GM19238 (cell line): ENCODE measurements around the gene CDK14.

Source experiments
- DNase-seq: peaks from one replicate; pipeline ENCODE4 v3.0.0; 2011; ENCODE audit warnings: low spot score; ENCODE audit not compliant: insufficient read length

Gene CDK14

GRCh38 chr7:91043186-91043585 is 447.1 kb downstream of the CDK14 start:
- DNase-seq = no peak

GRCh38 chr7:91043924-91044645 is 448.0 kb downstream of the CDK14 start:
- DNase-seq = no peak

GRCh38 chr7:91045606-91046005 is 449.5 kb downstream of the CDK14 start:
- no peak for DNase-seq

- no peak for DNase-seq
These were observed 450.4 kb downstream of the CDK14 start for GRCh38 chr7:91046322-91047089.

- DNase-seq = no peak
These were observed 451.5 kb downstream of the CDK14 start for GRCh38 chr7:91047636-91048035.

- DNase-seq = no peak
These were observed 454.6 kb downstream of the CDK14 start for GRCh38 chr7:91050677-91051076.

GRCh38 chr7:91051966-91052365 is 455.8 kb downstream of the CDK14 start:
- no peak for DNase-seq

GRCh38 chr7:91054374-91054773 is 458.3 kb downstream of the CDK14 start:
- DNase-seq = no peak

GRCh38 chr7:91055219-91055618 is 459.1 kb downstream of the CDK14 start:
- no peak for DNase-seq

- DNase-seq = no peak
These were observed 466.6 kb downstream of the CDK14 start for GRCh38 chr7:91062713-91063112.

GRCh38 chr7:91064052-91064451 is 467.9 kb downstream of the CDK14 start:
- DNase-seq = no peak

GRCh38 chr7:91064938-91065337 is 468.8 kb downstream of the CDK14 start:
- no peak for DNase-seq

GRCh38 chr7:91066627-91067026 is 470.5 kb downstream of the CDK14 start:
- DNase-seq = no peak

- no peak for DNase-seq
These were observed 471.1 kb downstream of the CDK14 start for GRCh38 chr7:91067242-91067641.

GRCh38 chr7:91068136-91068795 is 472.1 kb downstream of the CDK14 start:
- DNase-seq = no peak

GRCh38 chr7:91069146-91069545 is 473.0 kb downstream of the CDK14 start:
- no peak for DNase-seq

GRCh38 chr7:91079487-91079886 is 483.4 kb downstream of the CDK14 start:
- DNase-seq = no peak

GRCh38 chr7:91080351-91080750 is 484.2 kb downstream of the CDK14 start:
- DNase-seq = no peak

- DNase-seq = no peak
These were observed 485.9 kb downstream of the CDK14 start for GRCh38 chr7:91082038-91082437.

- DNase-seq = no peak
These were observed 486.9 kb downstream of the CDK14 start for GRCh38 chr7:91082852-91083495.

GRCh38 chr7:91083855-91084644 is 487.9 kb downstream of the CDK14 start:
- DNase-seq = no peak
